Forelimb muscle (tissue), 1 donor: ENCODE data around the gene EPHA6. TPM values are rescaled to one million over a fixed set of nuclear protein-coding genes. Genes with fewer than 3 reads are reported as not detected.
"Not testable (repeated sequence)": the region's sequence is repeated elsewhere in the genome, so short reads cannot be mapped to it uniquely, and the experiment has no call there.

Experiments used
- DNase-seq: peaks from one replicate; pipeline ENCODE4 v3.0.0-alpha.2; 2013; ENCODE audit warnings: low read depth
- polyA plus RNA-seq: library from polyadenylated mRNA; unstranded; fragments of 120-200 nt; gene quantifications from one replicate; pipeline ENCODE4 v1.2.1, GENCODE V29; 2013; ENCODE audit not compliant: insufficient read length

The EPHA6 gene
- polyA plus RNA-seq, 1 donor: 0.11 TPM

- no peak for DNase-seq
Measured at GRCh38 chr3:96915445-96915844, 101.1 kb downstream of the EPHA6 start.

GRCh38 chr3:96931119-96931862 lies 116.9 kb downstream of the EPHA6 start:
- DNase-seq: no peak

GRCh38 chr3:96942131-96942530 lies 127.7 kb downstream of the EPHA6 start:
- DNase-seq: not testable (repeated sequence)

- no peak for DNase-seq
Measured at GRCh38 chr3:96958856-96959255, 144.5 kb downstream of the EPHA6 start.

- DNase-seq: no peak
Measured at GRCh38 chr3:96959474-96959873, 145.1 kb downstream of the EPHA6 start.

- DNase-seq: no peak
Measured at GRCh38 chr3:96959901-96960641, 145.7 kb downstream of the EPHA6 start.

GRCh38 chr3:96960661-96961330 lies 146.4 kb downstream of the EPHA6 start:
- no peak for DNase-seq

- no peak for DNase-seq
Measured at GRCh38 chr3:96961576-96961975, 147.2 kb downstream of the EPHA6 start.

GRCh38 chr3:96966181-96966929 lies 152.0 kb downstream of the EPHA6 start:
- DNase-seq: no peak

- DNase-seq: no peak
Measured at GRCh38 chr3:96970211-96970610, 155.8 kb downstream of the EPHA6 start.

GRCh38 chr3:96977671-96978070 lies 163.3 kb downstream of the EPHA6 start:
- no peak for DNase-seq

- DNase-seq: not testable (repeated sequence)
Measured at GRCh38 chr3:96983716-96984115, 169.3 kb downstream of the EPHA6 start.

- DNase-seq: no peak
Measured at GRCh38 chr3:96986241-96986640, 171.8 kb downstream of the EPHA6 start.

- DNase-seq: no peak
Measured at GRCh38 chr3:96991231-96991630, 176.8 kb downstream of the EPHA6 start.

- DNase-seq: peak; percentile 75
Measured at GRCh38 chr3:96991800-96992365, 177.5 kb downstream of the EPHA6 start.

- DNase-seq: no peak
Measured at GRCh38 chr3:96994988-96995387, 180.6 kb downstream of the EPHA6 start.

GRCh38 chr3:96996009-96996408 lies 181.6 kb downstream of the EPHA6 start:
- no peak for DNase-seq

GRCh38 chr3:97001611-97002010 lies 187.2 kb downstream of the EPHA6 start:
- DNase-seq: no peak

GRCh38 chr3:97009427-97010019 lies 195.1 kb downstream of the EPHA6 start:
- DNase-seq: no peak

- DNase-seq: no peak
Measured at GRCh38 chr3:97010881-97011657, 196.7 kb downstream of the EPHA6 start.
